Measurements from ENCODE around the gene CACNA1G. TPM values are rescaled to one million over a fixed set of nuclear protein-coding genes. Genes with fewer than 3 reads are reported as not detected.

CACNA1G gene
- polyA plus RNA-seq, 1 donor (not counting 4 experiments of a cell fraction or from before 2014, with no cell fraction given) = 0.07 TPM

DNA sequence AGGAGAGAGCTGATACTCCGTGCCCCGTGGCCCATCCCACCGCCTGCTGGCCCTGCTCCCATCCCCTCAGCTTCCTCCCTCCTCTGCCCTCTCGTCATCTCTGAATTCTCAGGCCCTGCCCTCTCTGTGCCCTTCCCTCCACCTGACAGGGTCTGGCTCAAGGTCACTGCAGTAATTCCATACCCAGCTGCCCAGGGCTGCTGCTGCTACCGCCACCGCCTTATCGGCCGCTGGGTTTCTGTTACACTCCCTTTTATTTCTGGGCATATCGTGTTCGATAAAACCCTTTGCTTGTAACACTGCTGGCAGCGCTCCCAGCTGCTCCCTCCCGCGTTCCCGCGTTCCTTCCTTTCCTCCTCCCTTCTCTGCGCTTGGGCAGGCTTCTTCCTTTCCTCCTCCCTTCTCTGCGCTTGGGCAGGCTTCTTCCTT, 26.8 kb upstream of the CACNA1G start:
- FAIRE-seq = no peak
- peaks cover 13 to 30% of the 10 kb centered on the region in 2 experiments for H3K36me3 ChIP-seq (ENCODE audit: control insufficient read depth in 2 of 2, extremely low read depth in 1 of 2, insufficient read depth in 2 of 2, low read length in 2 of 2)
- dilution Hi-C loops (cut with MboI; ENCODE audit: extremely low pct_ligation_motif_present, low sequenced_read_pairs) = no loop called here
- TF ChIP-seq EZH2 (IDR thresholded peaks at IDR 0.05; ENCODE audit: low read length) = no peak
- TF ChIP-seq, protein P1, sequence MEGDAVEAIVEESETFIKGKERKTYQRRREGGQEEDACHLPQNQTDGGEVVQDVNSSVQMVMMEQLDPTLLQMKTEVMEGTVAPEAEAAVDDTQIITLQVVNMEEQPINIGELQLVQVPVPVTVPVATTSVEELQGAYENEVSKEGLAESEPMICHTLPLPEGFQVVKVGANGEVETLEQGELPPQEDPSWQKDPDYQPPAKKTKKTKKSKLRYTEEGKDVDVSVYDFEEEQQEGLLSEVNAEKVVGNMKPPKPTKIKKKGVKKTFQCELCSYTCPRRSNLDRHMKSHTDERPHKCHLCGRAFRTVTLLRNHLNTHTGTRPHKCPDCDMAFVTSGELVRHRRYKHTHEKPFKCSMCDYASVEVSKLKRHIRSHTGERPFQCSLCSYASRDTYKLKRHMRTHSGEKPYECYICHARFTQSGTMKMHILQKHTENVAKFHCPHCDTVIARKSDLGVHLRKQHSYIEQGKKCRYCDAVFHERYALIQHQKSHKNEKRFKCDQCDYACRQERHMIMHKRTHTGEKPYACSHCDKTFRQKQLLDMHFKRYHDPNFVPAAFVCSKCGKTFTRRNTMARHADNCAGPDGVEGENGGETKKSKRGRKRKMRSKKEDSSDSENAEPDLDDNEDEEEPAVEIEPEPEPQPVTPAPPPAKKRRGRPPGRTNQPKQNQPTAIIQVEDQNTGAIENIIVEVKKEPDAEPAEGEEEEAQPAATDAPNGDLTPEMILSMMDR (optimal IDR thresholded peaks at IDR 0.05 in 1 of 3, IDR thresholded peaks at IDR 0.05 in 1 of 3, conservative IDR thresholded peaks at IDR 0.05 in 1 of 3; ENCODE audit: extremely low read depth in 1 of 3, insufficient read depth in 2 of 3, low read length in 3 of 3) = no peak
- no peaks in the 10 kb centered on the region for H3K9me1 ChIP-seq (ENCODE audit: control insufficient read depth, extremely low read depth, insufficient read depth, low read length)
- H3K79me2 ChIP-seq (ENCODE audit: control insufficient read depth, insufficient read depth, low read length) = peaks cover 64% of the 10 kb centered on the region
- H3K4me3 ChIP-seq (ENCODE audit: control insufficient read depth in 2 of 3, extremely low read depth in 1 of 3, insufficient read depth in 2 of 3, low read depth in 1 of 3, low read length in 3 of 3) = peak overlapping the region; percentile 67 to 82 (median 70)
- H3K4me1 ChIP-seq (ENCODE audit: control insufficient read depth, extremely low read depth, insufficient read depth, low read length) = peaks cover 50% of the 10 kb centered on the region
- H3K27me3 ChIP-seq (ENCODE audit: control insufficient read depth, extremely low read depth, insufficient read depth, low read length) = no peaks in the 10 kb centered on the region
- no peak overlapping the region for H2AFZ ChIP-seq (ENCODE audit: control insufficient read depth, low read length)
- H3K9ac ChIP-seq (ENCODE audit: control insufficient read depth, extremely low read depth, insufficient read depth, low read length) = peak overlapping the region; percentile 82
- peaks cover 2% of the 10 kb centered on the region for H4K20me1 ChIP-seq (ENCODE audit: control insufficient read depth, extremely low read depth, insufficient read depth, low read length)
- H3K27ac ChIP-seq (ENCODE audit: control insufficient read depth, insufficient read depth, low read length) = peak overlapping the region; percentile 71
- H3K4me2 ChIP-seq (ENCODE audit: control insufficient read depth, extremely low read depth, insufficient read depth, low read depth, low read length) = peak overlapping the region; percentile 93
- H3K9me3 ChIP-seq (ENCODE audit: control insufficient read depth, low read depth, low read length) = no peaks in the 10 kb centered on the region
- no peak for DNase-seq (ENCODE audit: low read depth, low spot score)

- no peak for DNase-seq (ENCODE audit: low read depth, low spot score)
- FAIRE-seq = peak; percentile 41
Observed at GRCh38 chr17:50534222-50534978, 26.1 kb upstream of the CACNA1G start.

More at GRCh38 chr17:50534222-50534978, 26.1 kb upstream of the CACNA1G start:
- Histone ChIP-seq H3K9me3 (ENCODE audit: control insufficient read depth, low read depth, low read length) (no peaks in the 10 kb centered on the region), H3K27ac (ENCODE audit: control insufficient read depth, insufficient read depth, low read length) (peak overlapping the region; percentile 71), H3K4me3 (ENCODE audit: control insufficient read depth in 2 of 3, extremely low read depth in 1 of 3, insufficient read depth in 2 of 3, low read depth in 1 of 3, low read length in 3 of 3) (peak overlapping the region; percentile 67 to 82 (median 70)), H3K4me1 (ENCODE audit: control insufficient read depth, extremely low read depth, insufficient read depth, low read length) (peaks cover 56% of the 10 kb centered on the region), H3K36me3 (ENCODE audit: control insufficient read depth in 2 of 2, extremely low read depth in 1 of 2, insufficient read depth in 2 of 2, low read length in 2 of 2) (peaks cover 18 to 36% of the 10 kb centered on the region in 2 experiments), H3K79me2 (ENCODE audit: control insufficient read depth, insufficient read depth, low read length) (peaks cover 70% of the 10 kb centered on the region), H3K9ac (ENCODE audit: control insufficient read depth, extremely low read depth, insufficient read depth, low read length) (peak overlapping the region; percentile 82), H3K9me1 (ENCODE audit: control insufficient read depth, extremely low read depth, insufficient read depth, low read length) (no peaks in the 10 kb centered on the region), H4K20me1 (ENCODE audit: control insufficient read depth, extremely low read depth, insufficient read depth, low read length) (peaks cover 3% of the 10 kb centered on the region), H2AFZ (ENCODE audit: control insufficient read depth, low read length) (no peak overlapping the region), H3K27me3 (ENCODE audit: control insufficient read depth, extremely low read depth, insufficient read depth, low read length) (no peaks in the 10 kb centered on the region), H3K4me2 (ENCODE audit: control insufficient read depth, extremely low read depth, insufficient read depth, low read depth, low read length) (peak overlapping the region; percentile 93)
- no peak for TF ChIP-seq EZH2 (IDR thresholded peaks at IDR 0.05; ENCODE audit: low read length)
- TF ChIP-seq, protein P1 (optimal IDR thresholded peaks at IDR 0.05 in 1 of 3, IDR thresholded peaks at IDR 0.05 in 1 of 3, conservative IDR thresholded peaks at IDR 0.05 in 1 of 3; ENCODE audit: extremely low read depth in 1 of 3, insufficient read depth in 2 of 3, low read length in 3 of 3) = peak; percentile 60 to 72 (median 63)
- dilution Hi-C loops (cut with MboI; ENCODE audit: extremely low pct_ligation_motif_present, low sequenced_read_pairs) = no loop called here
